HG03095 (cell line): ENCODE measurements around the gene NFASC.

Experiments used
- ATAC-seq: cut with Tn5 transposase; IDR thresholded peaks from one replicate; pipeline ENCODE4 v1.9.1; 2021; ENCODE audit warnings: moderate library complexity; ENCODE audit not compliant: unreplicated experiment

The NFASC gene

DNA sequence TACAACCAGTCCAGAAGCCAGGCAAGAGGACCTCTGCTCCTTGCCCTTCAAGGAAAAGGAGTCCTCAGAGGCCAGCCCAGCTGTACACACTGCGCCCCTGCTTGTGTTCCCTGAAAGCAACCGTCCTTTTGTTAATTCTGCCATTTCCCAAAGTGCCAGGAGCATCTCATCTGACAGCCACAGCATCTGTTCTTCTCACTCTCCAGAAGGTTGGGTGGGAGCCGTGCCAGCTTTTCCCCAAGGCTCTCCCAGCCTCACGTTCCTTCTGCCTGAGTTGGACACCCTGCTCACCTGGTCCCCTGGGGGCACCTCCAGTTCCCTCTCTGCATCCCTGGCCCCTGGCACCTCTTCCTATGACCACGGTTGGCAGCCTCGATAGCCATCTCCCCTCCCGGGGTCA, 161.8 kb downstream of the NFASC start:
- no peak for ATAC-seq

DNA sequence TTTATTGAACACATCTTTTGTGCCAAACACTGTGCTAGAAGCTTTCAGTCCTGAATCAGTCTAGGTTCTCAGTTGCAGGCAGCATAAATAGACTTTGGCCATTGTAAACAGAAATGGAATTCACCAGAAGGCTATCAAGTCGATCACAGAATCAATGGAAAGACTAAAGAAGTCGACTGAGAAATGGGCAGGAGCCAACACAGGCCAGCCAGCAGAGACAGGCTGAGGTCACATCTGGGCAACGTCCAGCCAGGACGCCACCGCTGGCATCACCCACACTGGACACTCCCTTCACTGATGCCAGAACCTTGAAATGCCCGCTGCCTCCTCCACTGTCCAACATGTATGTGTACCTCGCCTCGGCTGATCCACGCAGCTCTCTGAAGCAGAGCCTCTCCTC, 166.9 kb downstream of the NFASC start:
- no peak for ATAC-seq

DNA sequence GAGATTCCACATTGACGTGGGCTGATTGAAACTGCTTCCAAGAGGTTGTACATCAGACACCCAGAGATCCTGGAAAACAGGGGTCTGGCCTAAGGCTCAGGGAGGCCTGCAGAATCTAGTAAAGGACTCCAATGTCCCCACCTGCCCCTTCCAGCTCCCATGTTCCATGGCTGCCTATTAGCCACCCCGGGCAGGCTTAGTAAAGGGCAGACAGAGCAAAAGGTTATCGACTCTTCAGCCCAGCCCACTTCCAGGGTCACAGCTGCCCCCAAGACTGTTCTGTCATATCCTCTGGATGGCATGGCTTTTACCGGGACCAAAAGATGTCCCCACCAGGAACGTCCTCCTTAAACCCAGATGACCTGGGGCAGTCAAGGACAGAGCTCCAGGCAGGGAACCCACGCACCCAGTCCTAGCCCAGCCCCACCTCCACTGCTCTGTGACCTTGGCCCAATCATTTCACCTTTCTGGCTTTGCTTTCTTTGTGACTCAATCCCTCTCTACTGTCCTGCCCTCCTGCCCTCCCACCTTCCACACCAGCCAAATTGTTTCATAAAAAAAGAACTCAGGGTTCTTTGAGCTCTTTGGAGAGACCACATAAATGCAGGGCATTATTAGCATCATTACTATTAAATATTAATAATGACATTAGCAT, 167.6 kb downstream of the NFASC start:
- ATAC-seq = no peak

DNA sequence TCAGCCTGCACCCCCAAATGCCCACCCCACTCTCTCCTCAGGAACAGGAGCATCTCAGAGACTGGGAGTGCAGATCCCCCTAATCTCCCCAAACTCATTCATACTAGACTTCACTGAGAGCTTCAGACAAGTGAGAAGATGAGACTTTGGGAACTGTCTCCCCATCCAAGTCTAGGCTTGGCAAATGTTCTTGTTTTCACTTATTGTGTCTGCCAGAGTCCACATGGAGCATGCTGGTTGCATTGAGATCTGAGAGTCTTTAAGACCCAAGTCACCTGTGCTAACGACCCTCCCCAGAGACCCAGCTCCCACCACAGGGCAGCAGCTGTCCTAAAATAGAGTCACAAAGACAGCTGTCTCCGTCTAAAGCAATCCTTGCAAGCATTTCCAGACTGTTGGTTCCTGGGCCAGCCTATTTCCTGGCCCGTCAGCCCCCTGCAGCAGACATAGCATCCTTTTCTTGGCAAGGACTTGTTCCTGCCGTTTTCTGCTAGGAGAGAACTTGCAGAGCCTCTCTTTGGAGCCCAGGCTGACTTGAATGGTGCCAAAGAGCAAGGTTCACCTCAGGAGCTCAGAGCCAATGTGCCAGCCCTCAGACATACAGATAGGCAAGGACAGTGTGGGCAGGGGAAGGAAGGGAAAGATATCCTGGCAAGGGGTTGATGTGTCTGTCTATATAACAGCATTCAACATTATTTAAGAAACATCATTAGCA, 170.5 kb downstream of the NFASC start:
- ATAC-seq = no peak

DNA sequence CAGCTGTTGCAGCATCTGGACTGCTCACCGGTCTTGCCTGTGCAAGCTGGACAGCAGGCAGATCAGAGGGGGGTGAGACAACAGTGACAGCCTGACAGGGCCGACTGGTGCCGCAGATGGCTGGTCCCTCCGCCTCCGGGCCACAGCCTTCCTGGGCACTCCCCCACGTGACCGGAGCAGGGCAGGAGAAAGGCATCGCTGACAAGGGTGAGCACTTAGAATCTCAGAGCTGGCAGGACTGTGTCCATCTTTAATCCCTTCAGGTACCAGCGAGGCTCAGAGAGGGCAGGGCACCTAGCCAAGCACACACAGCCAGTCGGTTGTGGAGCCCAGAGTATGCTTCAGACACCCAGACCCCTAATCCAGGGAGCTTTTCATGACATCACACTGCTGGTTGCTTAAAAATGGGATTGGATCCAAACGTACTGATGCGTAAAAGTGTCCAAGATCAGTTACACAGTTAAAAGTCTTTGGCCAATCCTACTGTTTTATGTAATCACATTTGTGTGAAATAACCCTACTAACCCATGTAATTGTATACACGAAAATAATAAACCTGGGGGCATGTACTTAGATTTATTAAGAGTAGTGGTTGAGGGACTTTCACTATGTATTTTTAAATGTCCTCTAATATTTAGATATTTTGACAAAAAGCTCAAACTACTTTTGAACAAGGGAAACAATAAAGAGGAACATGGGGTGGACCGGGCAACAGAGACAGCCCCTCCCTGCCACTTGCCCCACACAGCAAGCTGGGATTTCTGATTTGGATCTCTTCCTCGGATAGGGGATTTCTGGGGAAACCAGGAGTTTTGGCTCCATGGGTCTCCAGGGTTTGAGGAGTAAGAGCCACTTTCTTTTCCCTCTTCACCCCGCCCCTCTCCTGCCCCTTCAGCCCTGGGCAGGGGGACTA, 171.6 kb downstream of the NFASC start:
- no peak for ATAC-seq

DNA sequence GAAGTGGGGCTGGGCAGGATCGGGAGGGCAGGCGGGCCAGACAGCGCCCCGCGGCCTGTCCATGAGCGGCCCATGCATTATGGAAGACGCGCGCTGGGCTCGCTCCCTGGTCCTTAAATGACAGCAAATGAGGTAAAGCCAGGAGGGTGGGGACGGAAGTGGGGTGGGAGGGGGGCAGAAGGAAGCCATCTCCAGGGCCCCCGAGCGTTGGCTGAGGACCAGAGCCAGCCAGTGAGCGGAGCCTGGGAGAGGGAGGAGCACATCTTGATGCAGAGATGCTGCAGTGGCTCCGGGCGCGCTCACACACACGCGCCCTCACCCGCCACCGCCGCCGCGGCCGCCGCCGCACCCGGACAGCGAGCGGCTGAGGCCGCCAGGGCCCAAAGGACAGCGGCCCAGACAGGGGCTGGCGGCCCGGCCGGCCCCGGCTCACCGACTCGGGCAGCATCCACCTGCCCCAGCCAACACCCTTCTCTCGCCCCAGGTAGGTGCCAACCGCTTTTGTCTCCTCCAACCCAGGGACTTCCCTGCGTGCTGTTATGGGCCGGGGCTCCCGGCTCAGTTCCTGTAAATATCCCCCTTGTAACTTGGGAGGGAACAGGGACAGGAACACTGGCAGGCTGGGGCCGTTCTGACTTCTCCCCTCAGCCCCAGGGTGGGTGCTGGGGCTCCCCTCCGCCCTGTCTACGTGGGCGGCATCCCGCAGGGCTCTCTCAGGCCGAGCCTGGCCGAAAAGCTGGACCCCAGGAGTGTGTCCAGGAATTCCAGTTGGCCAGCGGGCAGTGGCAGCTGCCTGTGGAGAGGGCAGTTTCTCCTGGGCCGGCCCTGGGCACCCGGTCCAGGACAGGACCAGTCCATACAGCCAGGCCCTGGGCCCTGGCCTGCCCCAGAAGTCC, 172.5 kb downstream of the NFASC start, which contains the start of gene CNTN2:
CNTN2 (plus strand) TSS at position 302 of the 896 bp plus-strand sequence. CDS start 9,974 bp downstream, outside the sequence.
- no peak for ATAC-seq

DNA sequence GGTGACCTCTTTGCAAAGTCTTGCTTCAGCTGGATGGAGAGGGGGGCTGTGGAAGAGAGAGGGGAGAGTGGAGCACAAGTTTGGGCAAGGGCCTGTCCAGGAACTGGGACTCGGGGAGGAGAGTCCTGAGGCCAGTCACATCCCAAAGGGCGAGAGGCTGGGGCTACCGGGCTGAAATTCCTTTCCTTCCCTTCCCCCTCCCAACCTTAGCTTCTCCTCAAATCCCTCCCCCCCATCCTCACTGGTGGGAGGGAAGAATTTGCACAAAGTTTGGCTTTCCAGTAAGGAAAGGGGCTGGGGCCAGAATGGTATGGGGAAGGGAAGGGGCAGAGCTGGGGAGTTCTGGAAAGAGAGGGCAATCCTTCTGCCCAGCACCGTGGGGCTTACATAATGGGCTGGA, 173.2 kb downstream of the NFASC start:
- no peak for ATAC-seq

DNA sequence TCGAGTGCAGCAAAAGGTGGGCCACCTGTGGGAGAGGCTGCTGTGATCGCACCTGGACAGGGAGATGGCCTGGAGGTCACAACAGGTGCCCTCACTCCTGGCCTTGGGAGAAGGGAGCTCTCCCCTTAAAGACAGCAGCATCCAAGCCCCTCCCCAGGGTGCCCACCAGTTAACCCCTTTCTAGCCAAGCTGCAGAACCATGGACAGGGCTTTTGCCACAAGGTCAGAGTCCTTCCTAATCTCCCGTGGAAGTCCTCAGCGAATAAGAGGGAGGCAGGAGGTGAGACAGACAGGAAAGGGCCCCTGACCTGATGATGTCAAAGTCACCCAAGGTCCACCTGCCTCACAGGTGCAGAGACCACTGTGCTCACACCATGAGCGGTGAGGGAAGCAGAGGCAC, 174.1 kb downstream of the NFASC start:
- no peak for ATAC-seq

DNA sequence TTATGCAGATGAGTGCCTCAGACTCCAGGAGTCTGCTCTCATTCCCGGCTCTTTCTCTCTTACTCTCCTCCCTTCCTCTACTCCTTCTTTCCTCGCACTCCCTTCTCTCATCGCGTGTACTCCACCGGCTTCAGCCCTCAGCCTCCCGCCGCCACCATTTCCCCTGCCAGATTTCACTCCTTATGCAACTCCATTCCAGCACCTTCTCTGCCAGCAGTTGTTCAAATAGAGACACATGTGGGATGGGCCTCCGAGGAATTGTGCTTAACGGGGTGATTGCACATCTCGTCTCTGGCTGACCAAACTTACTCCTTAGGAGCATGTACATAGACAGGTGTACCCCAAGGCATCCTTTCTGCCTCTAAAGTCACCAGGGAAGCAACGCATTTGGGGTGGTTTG, 174.5 kb downstream of the NFASC start:
- no peak for ATAC-seq

DNA sequence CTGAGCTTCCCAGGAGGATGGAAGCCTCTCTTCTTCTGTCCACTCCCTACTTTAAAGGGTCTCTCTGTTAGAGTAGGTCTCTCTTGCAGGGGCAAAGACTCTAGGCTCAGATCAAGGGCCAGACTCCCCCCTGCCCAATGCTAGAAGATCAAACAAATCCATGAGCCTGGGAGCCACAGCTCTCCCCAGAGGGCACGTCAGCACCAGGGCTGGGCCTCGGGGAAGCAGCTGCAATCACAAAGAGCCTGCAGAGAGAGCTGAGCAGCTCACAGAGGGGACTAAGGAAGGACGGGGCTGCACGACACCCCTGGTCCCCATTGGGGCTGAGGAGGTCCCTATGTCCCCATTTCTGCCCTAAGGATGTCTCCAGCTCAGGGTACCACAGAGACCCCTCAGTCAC, 176.2 kb downstream of the NFASC start:
- ATAC-seq = no peak

DNA sequence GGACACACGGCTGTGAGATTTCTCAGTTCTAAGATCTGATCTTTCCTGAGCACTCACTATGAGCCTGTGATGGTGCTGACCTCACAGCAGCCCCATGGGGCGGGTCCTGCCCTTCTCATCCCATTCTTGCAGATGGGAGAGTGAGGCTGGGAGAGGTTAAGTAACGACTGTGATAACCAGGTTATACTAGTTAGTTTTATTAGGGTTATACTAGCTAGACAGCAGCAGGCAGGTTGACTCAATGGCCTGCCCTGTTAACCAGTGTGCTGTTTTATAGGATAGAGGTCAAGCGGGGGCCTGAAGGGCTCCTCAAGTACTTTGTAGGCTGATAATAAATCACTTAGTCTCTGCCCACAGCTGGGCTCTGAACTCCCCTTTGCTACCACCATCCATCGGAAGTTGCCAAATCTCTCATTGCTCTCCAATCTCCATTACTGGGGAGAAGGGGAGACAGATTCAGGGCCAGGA, 177.1 kb downstream of the NFASC start:
- no peak for ATAC-seq

DNA sequence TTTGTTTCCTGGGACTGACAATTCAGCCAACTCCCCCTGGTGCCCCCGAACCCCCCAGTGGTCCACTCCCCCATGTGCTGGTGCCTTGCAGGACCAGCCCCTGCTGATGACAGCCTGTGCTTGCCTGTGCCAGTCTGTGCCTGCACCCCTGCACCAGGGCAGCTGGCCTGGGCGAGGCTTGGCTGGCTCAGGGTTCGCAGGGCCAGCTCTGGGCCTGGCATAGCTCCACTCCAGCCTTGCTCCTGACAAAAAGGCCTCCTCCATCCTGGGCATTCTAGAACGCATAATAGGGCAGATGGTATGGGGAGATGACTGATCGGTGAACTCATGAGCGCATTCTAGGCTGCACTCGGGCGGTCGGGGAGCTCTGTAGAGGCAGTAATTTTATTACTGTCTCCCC, 177.7 kb downstream of the NFASC start:
- ATAC-seq = no peak

DNA sequence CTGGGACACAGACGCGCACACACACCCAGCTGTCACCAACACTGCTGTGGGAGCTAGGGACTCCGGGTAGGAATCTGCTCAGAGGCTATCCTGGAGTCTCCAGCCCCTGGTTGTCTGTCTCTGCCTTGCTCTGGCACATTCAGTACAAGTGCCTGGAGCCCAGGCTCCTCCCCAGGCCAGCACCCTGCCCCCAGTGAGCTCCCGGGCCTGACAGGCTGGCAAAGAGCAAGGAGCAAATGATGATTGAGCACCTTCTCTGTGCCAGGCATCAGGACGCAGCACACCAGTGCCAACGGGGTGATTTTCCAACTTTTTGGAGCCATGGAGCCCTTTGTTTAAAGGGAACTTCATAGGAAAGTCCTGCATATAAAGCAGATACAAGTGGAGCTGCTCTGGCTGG, 178.8 kb downstream of the NFASC start:
- ATAC-seq = no peak

DNA sequence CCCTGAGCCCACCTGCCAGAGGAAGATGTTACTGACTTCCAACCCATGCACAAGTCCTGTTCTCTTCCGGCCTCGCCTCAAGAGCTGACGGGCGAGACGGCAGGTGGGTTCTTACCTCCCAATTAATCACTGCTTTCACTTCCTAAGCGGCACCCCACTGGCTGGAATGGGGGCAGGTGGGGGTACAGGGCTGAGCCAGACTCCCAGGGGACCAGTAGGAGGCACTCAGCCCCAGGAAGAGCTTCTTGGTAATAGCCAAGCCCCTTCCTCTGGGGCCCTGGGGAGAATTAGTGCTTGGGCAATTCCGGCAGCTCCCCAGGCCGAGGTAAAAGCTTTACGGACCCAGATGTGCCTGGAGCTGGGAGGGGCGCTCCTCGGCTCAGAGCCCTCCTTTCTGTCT, 182.0 kb downstream of the NFASC start:
- ATAC-seq = no peak

DNA sequence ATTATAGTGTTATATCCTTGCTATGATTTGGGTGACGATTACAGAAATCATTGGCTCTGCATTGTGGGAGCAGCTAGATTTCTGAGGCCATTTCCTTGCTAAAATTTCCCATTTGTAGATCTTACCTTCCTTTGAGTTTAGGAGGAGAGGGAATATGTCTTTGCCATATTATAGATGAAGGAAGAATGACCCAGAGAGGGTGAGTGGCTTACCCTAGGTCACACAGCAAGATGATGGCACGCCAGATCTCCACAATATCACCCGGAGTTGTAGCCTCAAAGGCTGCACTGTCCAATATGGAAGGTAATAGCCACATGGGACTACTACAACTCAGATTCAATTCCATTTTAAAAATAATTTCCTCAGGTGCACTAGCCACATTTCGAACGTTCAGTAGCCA, 182.6 kb downstream of the NFASC start:
- ATAC-seq = no peak

DNA sequence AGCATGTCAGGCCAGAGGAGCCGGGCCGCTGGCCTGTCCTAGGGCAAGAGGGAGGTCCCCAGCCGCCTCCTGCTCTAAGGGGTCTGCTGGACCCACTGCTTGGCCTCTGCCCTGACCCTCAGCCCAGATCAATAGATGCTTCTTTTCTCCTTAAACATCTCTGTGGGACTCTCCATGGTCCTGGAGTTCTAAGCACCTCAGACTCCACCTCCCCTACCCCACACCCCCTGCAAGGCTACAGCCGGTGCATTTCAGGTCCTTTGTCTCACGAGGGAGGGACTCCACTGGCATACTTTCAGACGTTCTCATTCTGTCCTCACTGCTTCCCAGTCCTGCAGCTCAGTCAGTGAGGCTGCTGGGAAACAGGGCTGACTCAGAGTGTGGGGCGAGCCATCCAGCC, 183.4 kb downstream of the NFASC start:
- ATAC-seq = no peak

DNA sequence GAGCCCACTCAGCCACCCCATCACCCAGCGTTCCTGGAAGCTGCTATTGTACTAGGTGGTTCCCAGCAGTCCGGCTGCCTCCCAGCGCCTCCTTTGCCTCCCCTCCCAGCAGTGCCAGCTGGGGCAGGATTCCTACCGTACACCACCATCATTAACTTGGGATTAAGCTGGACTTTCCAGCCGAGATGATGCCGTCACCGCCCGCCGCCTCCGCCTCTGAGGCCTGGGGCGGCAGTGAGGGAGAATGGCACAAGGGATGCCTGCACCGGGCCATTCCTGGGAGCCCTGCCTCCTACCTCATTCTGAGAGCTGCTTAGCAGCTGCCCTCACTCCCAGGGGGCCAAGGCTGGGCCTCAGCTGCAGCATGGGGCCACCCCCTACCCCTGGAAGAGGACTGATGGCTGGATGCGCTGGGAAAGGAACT, 185.5 kb downstream of the NFASC start:
- ATAC-seq = no peak

DNA sequence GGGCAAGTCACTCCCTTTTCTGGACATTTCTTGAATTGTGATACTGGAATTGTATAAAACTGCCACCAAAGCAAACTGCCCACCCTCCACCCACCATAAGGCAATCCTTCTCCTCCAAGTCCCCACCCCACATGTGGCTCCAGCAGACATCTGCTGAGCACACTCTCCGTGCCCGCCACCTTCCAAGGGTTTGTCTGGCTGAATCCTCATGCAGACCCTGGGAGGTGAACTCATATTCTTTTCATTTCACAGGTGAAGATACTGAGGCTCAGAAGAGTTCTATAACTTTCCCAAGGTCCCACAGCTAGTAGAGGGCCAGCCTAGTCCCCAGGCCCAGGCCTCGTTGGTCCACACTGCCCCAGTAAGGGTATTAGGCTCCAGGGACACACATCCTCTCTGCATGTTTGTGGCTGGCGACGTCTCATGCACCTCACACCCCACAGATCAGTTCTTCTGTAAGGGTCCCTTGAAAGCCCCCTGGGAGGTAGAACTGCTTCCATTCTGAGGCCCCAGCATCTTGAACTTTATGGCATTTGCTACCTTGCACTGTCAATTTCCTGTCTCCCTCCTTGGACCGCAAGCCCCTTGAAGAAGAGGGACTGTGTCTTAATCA, 186.4 kb downstream of the NFASC start:
- ATAC-seq = no peak

DNA sequence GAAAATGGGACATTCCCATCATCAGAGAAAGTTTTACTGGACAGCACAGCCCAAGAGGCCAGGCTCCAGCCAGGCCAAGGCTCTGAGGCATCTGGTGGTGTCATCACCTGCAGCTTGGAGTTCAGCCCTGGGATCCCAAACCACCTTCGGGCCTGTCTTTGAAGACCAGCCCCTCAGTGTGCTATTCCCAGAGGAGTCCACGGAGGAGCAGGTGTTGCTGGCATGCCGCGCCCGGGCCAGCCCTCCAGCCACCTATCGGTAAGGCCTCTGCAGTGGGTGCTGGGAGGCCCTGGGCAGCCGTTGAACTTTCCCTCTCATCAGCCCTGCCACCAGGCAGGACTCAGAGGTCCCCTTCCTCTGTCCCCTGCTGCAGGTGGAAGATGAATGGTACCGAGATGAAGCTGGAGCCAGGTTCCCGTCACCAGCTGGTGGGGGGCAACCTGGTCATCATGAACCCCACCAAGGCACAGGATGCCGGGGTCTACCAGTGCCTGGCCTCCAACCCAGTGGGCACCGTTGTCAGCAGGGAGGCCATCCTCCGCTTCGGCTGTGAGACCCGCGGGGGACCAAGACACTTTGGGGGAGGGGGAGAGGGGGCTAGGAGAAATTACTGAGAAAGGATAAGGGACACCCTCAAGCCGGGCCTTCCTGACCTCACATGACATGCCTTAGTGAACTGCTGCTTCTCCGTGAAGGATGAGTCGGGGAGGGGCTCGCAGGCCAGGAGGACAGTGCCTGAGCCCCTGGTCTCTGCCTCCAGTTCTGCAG, 187.3 kb downstream of the NFASC start:
- no peak for ATAC-seq
